Measurements from ENCODE around the gene RAP1B.

GRCh38 chr12:68665016-68665569, 54.4 kb downstream of the RAP1B start:
- TF ChIP-seq CTCF (IDR thresholded peaks at IDR 0.05) (peak in 2 of 6 experiments; percentile 12 to 18), POLR2A (IDR thresholded peaks at IDR 0.05) (no peak)

Measured in thyroid gland (tissue), 4 donors.